OCI-M1 (cell line): ENCODE results near the gene HOOK1.
"Not testable (repeated sequence)": the region's sequence is repeated elsewhere in the genome, so short reads cannot be mapped to it uniquely, and the experiment has no call there.

Experiments used
- DNase-seq: peaks from one replicate; lab custom pipeline; 2025; lab: John Stamatoyannopoulos, UW

The HOOK1 gene

GRCh38 chr1:59885160-59885832, 70.5 kb downstream of the HOOK1 start:
- DNase-seq: no peak

- DNase-seq: no peak
These were observed 78.4 kb downstream of the HOOK1 start for GRCh38 chr1:59892841-59893811.

- DNase-seq: no peak
These were observed 82.4 kb downstream of the HOOK1 start for GRCh38 chr1:59897165-59897564.

DNA sequence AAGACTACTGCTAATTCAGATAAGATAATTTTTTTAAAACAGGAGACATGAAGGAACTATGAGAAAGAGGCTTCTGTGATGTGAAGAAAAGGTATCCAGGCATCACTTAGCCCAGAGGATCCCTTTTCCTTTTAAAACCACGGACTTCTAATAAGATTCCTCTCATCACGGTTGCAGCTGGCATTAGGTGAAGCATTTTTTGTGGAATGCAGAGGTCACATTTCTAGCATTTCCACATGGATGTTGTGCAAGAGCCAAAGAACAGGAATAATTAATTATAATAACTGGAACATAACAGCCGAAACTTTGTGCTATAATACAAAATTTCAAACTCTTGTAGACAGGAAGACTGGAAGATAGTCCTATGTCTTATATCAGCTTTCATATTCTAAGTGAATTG, 84.2 kb downstream of the HOOK1 start:
- DNase-seq: no peak

- DNase-seq: no peak
These were observed 85.9 kb downstream of the HOOK1 start for GRCh38 chr1:59900640-59901039.

- DNase-seq: no peak
These were observed 87.1 kb downstream of the HOOK1 start for GRCh38 chr1:59901770-59902388.

GRCh38 chr1:59903141-59903754, 88.5 kb downstream of the HOOK1 start:
- DNase-seq: peak; percentile 79

GRCh38 chr1:59906931-59907330, 92.2 kb downstream of the HOOK1 start:
- no peak for DNase-seq

DNA sequence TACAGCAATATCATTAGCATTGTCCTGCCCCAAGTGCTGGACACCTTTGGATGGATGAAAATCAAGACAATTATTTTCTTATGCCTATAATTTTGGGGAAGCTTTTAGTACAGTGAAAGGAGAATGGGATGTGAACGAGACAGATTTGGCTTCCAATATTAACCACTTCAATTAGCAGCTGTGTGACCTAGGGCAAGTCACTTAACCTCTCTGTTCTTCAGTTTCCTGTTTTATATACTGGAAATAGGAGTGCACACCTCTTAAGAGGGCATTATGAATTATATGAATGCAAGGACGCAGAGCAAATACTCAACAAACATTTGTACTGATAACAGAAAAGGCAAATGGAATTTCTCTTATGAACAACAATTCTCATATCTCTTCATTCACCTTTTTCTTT, 93.3 kb downstream of the HOOK1 start:
- DNase-seq: no peak

DNA sequence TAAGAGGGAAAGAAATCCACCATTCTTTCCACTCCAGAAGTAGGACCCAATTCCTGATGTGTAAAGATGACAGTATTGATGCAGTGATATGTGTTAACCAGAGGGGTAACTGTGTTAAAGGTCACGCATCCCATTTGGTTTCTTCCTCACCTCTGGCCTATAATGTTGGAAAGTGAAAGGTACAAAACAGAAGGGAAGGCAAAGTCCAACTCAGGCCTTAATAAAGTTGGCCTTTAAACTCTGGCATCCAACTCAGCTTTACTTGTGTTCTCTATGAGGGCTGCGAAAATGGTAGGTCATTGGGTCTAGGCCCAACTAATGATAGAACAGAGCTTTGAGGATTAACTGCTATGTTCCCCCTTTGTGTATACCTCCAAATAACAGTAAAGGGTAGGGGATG, 93.9 kb downstream of the HOOK1 start:
- DNase-seq: no peak

GRCh38 chr1:59914791-59915286, 100.1 kb downstream of the HOOK1 start:
- DNase-seq: not testable (repeated sequence)

GRCh38 chr1:59915516-59915915, 100.8 kb downstream of the HOOK1 start:
- DNase-seq: no peak

DNA sequence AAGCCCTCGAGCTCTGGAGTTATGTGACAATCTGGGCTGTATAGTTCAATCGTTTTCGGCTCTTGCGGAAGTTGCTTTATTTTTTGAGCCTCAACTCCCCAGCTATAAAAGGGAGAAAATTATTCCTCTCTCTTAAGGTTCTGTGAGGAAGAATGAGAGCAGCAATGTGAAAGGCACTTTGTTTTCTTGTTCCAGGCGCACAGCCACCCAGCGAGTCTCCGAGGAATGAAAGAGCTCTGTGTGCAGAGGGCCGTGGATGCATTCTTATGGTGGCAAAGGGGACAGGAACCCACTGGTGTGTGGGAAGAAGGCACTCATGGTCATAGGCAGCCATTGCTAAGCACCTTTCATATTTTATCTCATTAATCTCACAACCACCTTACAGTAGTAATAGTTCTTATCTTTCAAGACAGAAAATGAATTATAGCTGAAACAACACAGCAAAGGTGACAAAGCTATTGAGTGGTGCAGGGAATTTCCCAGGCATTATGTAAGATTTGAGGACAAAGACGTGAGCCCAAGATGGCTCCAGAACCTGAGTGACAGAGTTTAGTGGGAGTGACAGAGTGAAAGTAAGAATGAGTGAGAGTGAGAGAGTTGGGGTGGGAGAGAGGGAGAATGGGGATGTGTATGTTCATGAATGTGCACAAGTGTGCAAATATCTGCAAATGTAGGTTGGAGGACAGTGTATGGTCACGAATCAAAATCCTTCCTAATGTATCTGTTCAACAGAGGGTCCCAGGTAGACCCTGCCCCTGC, 102.5 kb downstream of the HOOK1 start:
- DNase-seq: no peak

GRCh38 chr1:59917785-59918180, 103.0 kb downstream of the HOOK1 start:
- no peak for DNase-seq

DNA sequence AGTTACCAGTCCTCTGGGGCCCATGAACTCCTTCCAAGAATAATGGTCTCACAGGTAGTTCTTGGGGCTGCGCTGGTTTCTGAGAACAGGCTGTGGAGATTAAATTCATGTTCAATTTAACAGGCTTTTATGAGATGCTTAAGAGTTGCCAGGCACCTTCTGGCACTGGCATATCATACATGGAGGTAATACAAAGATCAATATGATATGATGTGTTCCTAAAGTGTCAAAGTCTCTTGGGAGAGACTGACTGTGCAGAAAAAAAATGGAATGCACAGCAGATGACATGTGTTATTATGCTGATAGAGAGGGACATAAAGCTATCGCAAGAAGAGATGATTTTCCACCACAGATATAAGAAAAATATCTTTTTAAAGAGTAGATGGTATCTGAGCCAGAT, 105.0 kb downstream of the HOOK1 start:
- no peak for DNase-seq

DNA sequence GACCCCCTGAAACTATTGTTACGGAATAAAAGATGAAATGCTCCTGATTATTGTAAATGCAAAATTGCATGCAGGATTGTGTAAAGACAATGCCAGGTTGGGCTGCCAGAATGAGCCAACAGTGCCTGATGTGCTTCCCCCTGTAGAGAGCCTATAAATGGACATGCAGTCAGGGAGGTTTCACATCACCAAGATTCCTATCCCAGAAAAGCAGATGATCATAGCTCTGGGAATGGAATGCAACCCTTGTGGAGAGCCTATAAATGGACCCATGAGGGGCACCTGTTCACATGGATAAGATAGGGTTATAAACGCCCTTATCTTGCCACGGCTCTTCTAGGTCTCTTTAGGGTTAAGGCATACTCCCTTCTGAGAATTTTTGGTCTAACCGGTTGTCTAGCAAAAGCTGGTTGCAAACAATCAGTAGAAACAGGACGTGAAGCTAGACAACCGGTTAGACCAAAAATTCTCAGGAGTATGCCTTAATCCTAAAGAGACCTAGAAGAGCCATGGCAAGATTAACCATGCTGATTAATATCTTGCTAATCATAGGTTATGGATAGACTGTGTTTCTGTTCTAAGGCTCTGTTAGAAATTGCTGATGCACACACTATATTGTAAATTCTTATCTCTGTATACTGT, 106.6 kb downstream of the HOOK1 start:
- DNase-seq: not testable (repeated sequence)

DNA sequence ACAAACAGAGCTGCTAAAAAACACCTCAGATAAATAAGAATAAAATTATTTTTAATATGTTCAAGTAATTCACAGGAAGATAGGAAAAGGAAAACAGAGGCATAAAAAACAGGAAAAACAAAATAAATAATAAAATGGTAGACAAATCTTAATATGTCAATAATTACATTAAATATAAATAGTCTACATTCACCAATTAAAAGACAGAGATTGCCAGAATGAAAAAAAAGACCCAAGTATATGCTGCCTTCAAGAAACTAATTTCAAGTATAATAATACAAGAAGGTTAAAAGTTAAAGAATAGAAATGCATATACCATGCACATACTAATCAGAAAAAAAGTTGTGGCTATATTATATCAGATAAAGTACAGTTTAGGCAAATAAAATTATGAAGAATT, 109.9 kb downstream of the HOOK1 start:
- no peak for DNase-seq
